GM18526 (cell line): ENCODE results near the gene DISP2.

Experiments used
- POLR2A ChIP-seq: IDR thresholded peaks from 3 replicates; pipeline ENCODE4 v1.6.1; 2011; ENCODE audit not compliant: insufficient read length; ENCODE audit errors: extremely low read depth

The DISP2 gene

DNA sequence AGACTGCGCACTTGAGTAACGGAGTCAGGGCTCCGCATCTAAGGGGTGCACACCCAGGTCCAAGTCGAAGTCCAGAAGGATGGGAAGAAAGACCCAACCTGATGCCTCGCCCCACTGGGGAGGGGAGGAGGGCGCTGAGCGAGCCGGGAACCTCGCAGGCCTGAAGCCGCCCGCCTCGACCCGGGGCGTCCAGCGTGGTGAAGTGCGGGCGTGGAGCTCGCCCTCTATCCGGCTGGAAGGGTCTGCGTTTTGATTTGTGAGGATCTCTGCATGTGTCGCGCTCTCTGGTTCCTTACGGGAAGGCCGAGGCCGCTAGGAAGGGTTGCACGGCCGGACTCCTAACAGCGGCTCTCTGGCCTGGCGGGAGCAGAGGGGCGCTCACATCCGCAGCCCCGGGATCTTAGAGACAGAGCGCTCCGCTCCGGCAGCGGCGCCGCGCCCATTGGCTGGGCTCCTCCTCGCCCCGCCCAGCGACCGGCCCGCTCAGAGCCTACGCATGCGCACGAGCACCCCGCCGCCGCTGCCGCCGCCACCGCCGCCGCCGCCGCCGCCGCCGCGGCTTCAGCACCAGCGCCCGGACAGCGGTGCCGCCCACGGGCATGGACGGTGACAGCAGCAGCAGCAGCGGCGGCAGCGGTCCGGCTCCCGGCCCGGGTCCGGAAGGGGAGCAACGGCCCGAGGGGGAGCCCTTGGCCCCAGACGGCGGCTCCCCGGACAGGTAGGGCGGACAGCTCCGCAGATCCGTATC is at the start of gene DISP2:
TSS of gene DISP2 (plus strand) at position 497 of the 748 bp plus-strand sequence. CDS start at position 600, 103 bp downstream.
- TF ChIP-seq POLR2A, result no peak

DNA sequence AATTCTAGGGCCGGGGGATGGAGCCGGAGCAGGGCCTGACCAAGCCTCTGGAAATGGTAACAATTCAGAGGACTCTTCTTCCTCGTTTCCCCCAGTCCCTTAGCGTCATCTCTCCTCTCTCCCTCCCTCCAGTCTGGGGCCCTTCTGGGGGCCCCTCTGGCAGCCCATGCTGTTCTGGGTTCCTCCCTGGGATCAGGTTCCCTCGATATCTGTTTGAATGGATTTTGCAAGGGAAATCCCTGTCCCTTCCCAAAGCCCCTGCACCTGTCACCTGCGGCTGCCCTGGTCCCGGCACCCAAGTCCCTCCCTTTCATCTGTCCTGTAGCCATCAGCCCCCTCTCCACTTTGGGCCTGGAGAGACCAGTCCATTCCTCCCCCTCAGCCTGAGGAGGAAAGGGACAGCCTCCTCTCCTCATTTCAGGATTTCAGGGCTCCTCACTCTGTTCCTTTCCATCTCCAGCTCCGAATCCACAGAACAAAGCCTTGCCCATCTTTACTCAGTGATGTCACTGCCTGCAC is 48.6 kb upstream of the DISP2 start:
- no peak for TF ChIP-seq POLR2A

DNA sequence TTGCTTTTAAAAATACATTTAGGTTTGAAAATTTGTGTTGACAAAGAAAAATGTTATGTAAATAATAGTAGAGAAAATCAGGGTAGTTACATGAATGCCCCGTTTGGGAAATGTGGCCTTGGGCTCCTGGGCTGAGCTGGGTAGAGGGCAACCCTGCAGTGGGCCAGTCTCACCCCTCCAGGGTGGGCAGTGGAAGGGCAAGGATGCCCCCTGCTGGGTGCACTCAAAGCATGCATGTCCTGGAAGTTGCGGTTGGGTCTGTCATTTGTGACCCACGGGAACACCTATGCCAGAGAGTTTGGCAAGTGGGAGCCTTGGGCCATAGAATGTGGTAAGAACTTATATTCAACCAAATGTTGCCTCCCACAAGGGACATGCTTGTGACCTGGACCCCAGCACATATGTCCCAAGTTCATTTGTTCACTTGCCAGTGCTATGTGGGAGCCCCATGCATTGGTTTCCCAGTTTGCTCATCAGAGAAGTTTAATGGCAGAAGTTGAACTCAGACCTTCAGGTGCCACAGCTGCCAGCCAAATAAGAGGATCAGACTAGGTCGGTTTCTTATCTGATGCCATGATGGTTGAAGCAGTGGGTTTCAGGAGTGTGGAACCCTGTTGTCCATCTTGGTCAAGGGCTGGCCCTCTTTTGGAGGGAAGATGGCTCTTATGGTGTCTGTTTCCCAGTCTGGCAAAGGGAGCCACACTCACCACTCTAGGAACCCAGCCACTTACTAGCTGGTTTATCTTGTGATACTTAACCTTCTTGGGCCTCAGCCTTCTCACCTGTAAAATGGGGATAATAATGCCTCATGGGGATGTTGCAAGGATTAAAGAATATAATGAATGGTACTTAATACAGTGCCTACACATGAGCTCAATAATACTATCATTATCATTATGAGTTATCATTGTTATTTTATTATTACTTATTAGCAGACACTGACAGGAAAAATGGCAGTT is 47.7 kb upstream of the DISP2 start:
- no peak for TF ChIP-seq POLR2A

- no peak for TF ChIP-seq POLR2A
Observed at GRCh38 chr15:40310993-40311392, 47.0 kb upstream of the DISP2 start.

DNA sequence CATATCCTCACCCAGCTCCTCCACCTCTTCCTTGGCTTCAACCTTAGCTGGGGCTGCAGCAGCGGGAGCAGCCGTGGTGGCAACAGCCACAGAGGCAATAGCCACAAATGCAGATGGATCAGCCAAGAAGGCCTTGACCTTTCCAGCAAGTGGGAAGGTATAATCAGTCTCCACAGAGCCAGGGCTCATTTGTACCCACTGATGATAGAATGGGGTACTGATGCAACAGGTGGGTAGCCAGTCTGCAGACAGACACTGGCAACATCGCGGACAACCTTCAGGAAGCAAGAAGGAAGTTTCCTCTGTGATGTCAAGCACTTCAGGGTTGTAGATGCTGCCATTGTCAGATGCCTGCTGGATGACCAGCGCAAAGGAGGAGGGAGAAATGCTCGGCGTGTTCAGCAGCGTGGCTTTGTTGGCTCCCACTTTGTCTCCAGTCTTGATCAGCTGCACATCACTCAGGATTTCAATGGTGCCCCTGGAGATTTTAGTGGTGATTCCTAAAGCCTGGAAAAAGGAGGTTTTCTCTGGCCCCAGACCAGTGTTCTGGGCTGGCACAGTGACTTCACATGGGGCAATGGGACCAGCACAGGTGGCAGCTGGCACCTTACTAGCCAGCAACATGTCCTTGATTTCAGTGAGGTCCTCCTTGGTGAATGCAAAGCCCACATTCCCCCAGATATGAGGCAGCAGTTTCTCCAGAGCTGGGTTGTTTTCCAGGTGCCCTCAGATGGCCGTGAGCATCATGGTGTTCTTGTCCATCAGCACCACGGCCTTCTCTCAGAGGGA is 45.5 kb upstream of the DISP2 start:
- no peak for TF ChIP-seq POLR2A

DNA sequence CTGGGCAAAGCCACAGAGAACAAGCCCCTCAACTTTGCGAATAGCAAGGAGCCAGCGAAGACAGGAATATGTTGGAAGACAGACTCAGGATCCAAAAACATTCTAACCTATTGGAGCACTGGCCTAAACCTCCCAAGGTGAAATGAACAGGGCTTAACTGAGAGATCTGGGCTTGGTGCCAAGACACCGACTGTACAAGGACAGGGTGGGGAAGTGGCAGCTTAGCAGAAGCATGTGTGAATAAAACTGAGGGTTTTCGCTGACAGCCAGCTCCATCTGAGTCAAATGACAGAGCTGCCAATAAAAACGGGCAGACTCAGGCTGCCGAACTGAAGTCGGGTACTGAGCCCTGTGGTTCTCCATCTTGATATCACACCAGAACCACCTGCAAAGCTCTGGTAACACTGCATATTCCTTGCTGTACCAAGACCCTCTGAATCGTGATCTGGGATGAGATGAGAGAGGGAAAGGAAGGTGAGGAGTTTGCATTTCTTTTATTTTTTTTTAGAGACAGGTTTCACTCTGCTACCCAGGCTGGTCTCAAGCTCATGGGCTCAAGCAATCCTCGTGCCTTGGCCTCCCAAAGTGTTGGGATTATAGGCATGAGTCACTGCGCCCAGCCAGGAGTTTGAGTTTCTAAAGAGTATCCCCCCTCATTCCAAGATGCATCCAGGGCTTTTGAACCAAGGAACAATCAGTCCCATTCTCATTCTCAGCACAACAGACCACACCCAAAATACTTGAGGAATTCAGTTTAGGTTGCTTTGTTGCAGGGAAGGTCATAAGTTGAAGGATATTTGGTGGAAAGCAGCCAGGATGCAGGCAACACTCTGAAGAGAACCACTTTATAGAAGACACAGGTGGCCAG is 44.3 kb upstream of the DISP2 start:
- TF ChIP-seq POLR2A, result no peak

GRCh38 chr15:40314723-40315276 is 43.2 kb upstream of the DISP2 start:
- TF ChIP-seq POLR2A, result no peak

- TF ChIP-seq POLR2A, result no peak
Observed at GRCh38 chr15:40316931-40317330, 41.1 kb upstream of the DISP2 start.

DNA sequence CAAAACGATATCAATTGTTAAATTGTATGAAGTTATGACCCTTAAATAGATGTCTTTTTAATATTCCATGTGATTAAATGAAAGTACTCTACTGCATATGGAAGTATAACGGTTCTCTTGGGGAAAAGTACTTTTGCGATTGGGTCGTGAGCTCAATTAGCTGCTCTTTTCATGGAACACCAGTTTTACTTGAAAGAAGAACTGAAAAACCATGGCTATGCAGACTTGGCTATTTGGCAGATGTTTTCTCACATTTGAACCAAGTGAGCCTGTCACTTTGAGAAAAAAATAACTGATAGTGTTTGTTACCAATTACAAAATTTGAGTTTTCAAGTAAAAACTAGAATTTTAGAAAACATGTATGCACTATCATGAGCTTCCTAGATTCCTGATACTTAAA is 40.4 kb upstream of the DISP2 start:
- TF ChIP-seq POLR2A, result no peak

DNA sequence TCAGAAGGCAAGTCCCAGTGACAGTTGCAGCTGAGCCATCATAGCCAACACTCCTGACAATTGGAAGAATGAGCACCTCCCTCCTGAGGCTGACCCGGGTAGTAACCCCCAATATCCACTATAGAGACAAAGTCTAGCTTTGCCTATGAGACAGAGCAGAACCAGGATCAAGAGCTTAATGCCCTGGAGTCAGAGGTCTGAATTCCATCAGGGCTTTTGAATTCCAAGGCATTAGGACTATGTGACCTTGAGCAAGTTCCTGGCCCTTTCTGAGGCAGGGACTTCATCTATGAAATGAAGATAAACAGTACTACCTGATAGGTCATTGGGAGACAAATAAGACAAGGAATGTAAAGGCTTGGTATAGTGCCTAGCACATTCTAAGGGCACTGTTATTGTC is 37.6 kb upstream of the DISP2 start:
- no peak for TF ChIP-seq POLR2A

DNA sequence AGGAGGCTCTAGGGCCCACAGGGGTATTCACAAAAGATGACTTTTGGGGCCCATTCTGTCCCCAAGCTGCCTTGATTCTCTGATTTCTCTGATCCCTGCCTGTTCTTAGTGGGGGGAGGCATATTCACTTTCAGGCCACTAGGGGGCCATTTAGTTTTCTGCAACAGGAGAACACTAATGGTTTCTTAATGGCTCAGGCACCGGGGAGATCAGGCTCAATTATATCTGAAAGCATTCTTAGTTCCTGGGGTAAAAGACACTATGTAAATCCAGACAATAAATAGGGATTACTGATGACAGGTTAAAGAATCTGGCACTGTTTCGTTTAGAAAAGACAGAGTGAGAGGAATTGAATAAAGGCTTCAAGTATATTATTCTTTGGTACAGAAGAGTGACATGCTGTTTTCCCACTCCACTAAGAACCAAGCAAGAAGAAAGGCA is 37.1 kb upstream of the DISP2 start:
- TF ChIP-seq POLR2A, result no peak

- TF ChIP-seq POLR2A, result no peak
Observed at GRCh38 chr15:40322531-40323238, 35.3 kb upstream of the DISP2 start.
